ENCODE data around the gene RHOBTB3.

Gene RHOBTB3

DNA sequence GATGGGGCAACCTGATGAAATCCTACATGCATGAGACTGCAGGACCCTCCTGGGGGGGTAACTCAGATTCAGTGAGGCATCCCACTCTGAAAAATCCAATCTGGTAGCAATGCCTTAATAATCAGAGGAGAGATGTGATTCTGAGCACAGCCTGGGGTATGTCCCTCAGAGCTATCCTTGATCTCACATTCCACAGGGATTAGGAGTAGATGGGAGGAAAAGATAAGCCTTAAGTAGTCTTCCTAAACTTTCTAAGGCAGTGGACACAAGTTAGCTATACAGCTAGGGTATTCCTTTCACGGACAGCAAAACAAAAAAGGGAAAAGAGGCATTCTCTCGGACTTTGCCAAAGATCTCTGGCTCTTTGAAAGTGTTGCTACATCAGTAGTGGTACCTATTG lies 44.5 kb upstream of the RHOBTB3 start:
- H3K27me3 ChIP-seq (ENCODE audit: insufficient read depth, poor library complexity, severe bottlenecking): no peaks in the 10 kb centered on the region
- DNase-seq (ENCODE audit: low read depth in 1 of 2, low spot score in 1 of 2): no peak
- TF ChIP-seq SPI1 (IDR thresholded peaks at IDR 0.05; ENCODE audit: borderline replicate concordance, low read depth) (no peak), GABPA (IDR thresholded peaks at IDR 0.05; ENCODE audit: low read depth) (no peak), POLR2AphosphoS5 (IDR thresholded peaks at IDR 0.05; ENCODE audit: low read depth) (no peak)
- TF ChIP-seq, protein P1, sequence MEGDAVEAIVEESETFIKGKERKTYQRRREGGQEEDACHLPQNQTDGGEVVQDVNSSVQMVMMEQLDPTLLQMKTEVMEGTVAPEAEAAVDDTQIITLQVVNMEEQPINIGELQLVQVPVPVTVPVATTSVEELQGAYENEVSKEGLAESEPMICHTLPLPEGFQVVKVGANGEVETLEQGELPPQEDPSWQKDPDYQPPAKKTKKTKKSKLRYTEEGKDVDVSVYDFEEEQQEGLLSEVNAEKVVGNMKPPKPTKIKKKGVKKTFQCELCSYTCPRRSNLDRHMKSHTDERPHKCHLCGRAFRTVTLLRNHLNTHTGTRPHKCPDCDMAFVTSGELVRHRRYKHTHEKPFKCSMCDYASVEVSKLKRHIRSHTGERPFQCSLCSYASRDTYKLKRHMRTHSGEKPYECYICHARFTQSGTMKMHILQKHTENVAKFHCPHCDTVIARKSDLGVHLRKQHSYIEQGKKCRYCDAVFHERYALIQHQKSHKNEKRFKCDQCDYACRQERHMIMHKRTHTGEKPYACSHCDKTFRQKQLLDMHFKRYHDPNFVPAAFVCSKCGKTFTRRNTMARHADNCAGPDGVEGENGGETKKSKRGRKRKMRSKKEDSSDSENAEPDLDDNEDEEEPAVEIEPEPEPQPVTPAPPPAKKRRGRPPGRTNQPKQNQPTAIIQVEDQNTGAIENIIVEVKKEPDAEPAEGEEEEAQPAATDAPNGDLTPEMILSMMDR (IDR thresholded peaks at IDR 0.05; ENCODE audit: insufficient read depth, low read length): no peak
- TF ChIP-seq, protein P2, sequence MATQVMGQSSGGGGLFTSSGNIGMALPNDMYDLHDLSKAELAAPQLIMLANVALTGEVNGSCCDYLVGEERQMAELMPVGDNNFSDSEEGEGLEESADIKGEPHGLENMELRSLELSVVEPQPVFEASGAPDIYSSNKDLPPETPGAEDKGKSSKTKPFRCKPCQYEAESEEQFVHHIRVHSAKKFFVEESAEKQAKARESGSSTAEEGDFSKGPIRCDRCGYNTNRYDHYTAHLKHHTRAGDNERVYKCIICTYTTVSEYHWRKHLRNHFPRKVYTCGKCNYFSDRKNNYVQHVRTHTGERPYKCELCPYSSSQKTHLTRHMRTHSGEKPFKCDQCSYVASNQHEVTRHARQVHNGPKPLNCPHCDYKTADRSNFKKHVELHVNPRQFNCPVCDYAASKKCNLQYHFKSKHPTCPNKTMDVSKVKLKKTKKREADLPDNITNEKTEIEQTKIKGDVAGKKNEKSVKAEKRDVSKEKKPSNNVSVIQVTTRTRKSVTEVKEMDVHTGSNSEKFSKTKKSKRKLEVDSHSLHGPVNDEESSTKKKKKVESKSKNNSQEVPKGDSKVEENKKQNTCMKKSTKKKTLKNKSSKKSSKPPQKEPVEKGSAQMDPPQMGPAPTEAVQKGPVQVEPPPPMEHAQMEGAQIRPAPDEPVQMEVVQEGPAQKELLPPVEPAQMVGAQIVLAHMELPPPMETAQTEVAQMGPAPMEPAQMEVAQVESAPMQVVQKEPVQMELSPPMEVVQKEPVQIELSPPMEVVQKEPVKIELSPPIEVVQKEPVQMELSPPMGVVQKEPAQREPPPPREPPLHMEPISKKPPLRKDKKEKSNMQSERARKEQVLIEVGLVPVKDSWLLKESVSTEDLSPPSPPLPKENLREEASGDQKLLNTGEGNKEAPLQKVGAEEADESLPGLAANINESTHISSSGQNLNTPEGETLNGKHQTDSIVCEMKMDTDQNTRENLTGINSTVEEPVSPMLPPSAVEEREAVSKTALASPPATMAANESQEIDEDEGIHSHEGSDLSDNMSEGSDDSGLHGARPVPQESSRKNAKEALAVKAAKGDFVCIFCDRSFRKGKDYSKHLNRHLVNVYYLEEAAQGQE (IDR thresholded peaks at IDR 0.05; ENCODE audit: insufficient replicate concordance, low read depth): no peak
- H3K4me3 ChIP-seq (replicated peaks; ENCODE audit: insufficient read depth, low read length): no peak overlapping the region
- H3K27ac ChIP-seq (replicated peaks): no peak overlapping the region

DNA sequence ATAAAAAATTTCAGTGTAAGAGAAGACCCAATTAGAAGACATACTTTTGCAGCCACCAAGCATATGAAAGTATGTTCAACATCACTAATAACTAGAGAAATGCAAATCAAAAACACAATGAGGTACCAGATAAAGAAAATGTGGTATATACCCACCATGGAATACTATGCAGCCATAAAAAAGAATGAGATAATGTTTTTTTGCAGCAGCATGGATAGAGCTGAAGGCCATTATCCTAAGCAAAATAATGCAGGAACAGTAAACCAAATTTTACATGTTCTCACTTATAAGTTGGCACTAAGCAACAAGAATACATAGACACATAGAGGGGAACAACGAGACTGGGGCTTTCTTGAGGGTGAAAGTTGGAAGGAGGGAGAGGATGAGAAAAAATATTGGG lies 41.5 kb upstream of the RHOBTB3 start:
- TF ChIP-seq SPI1 (IDR thresholded peaks at IDR 0.05; ENCODE audit: borderline replicate concordance, low read depth) (no peak), POLR2AphosphoS5 (IDR thresholded peaks at IDR 0.05; ENCODE audit: low read depth) (no peak), GABPA (IDR thresholded peaks at IDR 0.05; ENCODE audit: low read depth) (no peak)
- TF ChIP-seq, protein P1 (IDR thresholded peaks at IDR 0.05; ENCODE audit: insufficient read depth, low read length): no peak
- TF ChIP-seq, protein P2 (IDR thresholded peaks at IDR 0.05; ENCODE audit: insufficient replicate concordance, low read depth): no peak
- no peak for DNase-seq (ENCODE audit: low read depth in 1 of 2, low spot score in 1 of 2)
- Histone ChIP-seq H3K27me3 (ENCODE audit: insufficient read depth, poor library complexity, severe bottlenecking) (no peaks in the 10 kb centered on the region), H3K27ac (replicated peaks) (no peak overlapping the region), H3K4me3 (replicated peaks; ENCODE audit: insufficient read depth, low read length) (no peak overlapping the region)

DNA sequence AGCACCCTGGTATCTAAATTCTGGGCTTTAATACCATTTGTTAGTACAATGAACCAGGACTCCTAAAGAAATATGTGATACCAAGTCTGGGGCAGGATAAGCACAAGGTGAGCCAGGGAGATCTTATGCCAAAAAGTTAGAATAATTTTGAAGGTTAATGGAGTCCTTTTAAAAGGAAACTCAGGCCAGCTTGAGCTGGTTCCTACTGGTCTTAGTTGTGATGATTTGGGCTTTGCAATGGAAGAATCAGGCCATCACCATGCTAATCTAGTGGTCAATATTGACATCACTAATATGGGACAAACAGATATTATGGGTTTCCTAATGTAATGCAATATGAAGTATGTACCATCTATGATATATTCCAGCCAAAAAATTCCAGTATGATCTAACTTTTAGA lies 40.8 kb upstream of the RHOBTB3 start:
- DNase-seq (ENCODE audit: low read depth in 1 of 2, low spot score in 1 of 2): no peak
- Histone ChIP-seq H3K27ac (replicated peaks) (no peak overlapping the region), H3K4me3 (replicated peaks; ENCODE audit: insufficient read depth, low read length) (no peak overlapping the region), H3K27me3 (ENCODE audit: insufficient read depth, poor library complexity, severe bottlenecking) (no peaks in the 10 kb centered on the region)
- TF ChIP-seq, protein P2 (IDR thresholded peaks at IDR 0.05; ENCODE audit: insufficient replicate concordance, low read depth): no peak
- TF ChIP-seq POLR2AphosphoS5 (IDR thresholded peaks at IDR 0.05; ENCODE audit: low read depth) (no peak), GABPA (IDR thresholded peaks at IDR 0.05; ENCODE audit: low read depth) (no peak), SPI1 (IDR thresholded peaks at IDR 0.05; ENCODE audit: borderline replicate concordance, low read depth) (no peak)
- TF ChIP-seq, protein P1 (IDR thresholded peaks at IDR 0.05; ENCODE audit: insufficient read depth, low read length): no peak
